HepG2 (cell line): ENCODE data around the gene KIF6. TPM values are rescaled to one million over a fixed set of nuclear protein-coding genes. Genes with fewer than 3 reads are reported as not detected.
A peak's percentile ranks its signal among the peaks of the same experiment; 100 is the strongest.

Experiments used
- BCL3 ChIP-seq: sonication (generic); formaldehyde crosslinking; IDR thresholded peaks from 2 replicates; pipeline ENCODE4 v1.5.1; 2020; ENCODE audit warnings: mild to moderate bottlenecking, missing genetic modification reagents, moderate library complexity
- FLYWCH1 ChIP-seq: sonication (generic); formaldehyde crosslinking; IDR thresholded peaks from 2 replicates; pipeline ENCODE4 v1.8.1; 2023; ENCODE audit warnings: mild to moderate bottlenecking, missing genetic modification reagents
- HNF4A ChIP-seq: sonication (generic); formaldehyde crosslinking; IDR thresholded peaks from 2 replicates; pipeline ENCODE4 v1.4.0; 2020; ENCODE audit warnings: missing genetic modification reagents
- HNRNPL ChIP-seq: fragments of 200-400 bp; formaldehyde crosslinking; IDR thresholded peaks from 2 replicates; pipeline ENCODE4 v1.6.1; 2017; ENCODE audit warnings: mild to moderate bottlenecking, low read depth, low read length
- MAFF ChIP-seq: IDR thresholded peaks from 2 replicates; pipeline ENCODE4 v1.6.1; 2011; ENCODE audit warnings: low read depth, low read length, improper control_type of control experiment
- MAX ChIP-seq: IDR thresholded peaks from 2 replicates; pipeline ENCODE4 v1.6.1; 2012; ENCODE audit warnings: inconsistent platforms
- MEF2D ChIP-seq: sonication (generic); formaldehyde crosslinking; IDR thresholded peaks from 2 replicates; pipeline ENCODE4 v1.5.1; 2020; ENCODE audit warnings: mild to moderate bottlenecking, missing genetic modification reagents
- NCOA2 ChIP-seq: sonication (generic); formaldehyde crosslinking; IDR thresholded peaks from 2 replicates; pipeline ENCODE4 v1.8.0; 2022; ENCODE audit warnings: inconsistent platforms
- POGK ChIP-seq: sonication (generic); formaldehyde crosslinking; conservative IDR thresholded peaks from 2 replicates; pipeline ENCODE4 v1.8.0; 2022; ENCODE audit warnings: mild to moderate bottlenecking, moderate library complexity, missing genetic modification reagents
- REXO4 ChIP-seq: sonication (generic); formaldehyde crosslinking; IDR thresholded peaks from 2 replicates; pipeline ENCODE4 v1.8.0; 2022; ENCODE audit warnings: missing genetic modification reagents, mild to moderate bottlenecking, borderline replicate concordance
- SETDB1 ChIP-seq: sonication (generic); formaldehyde crosslinking; IDR thresholded peaks from 2 replicates; pipeline ENCODE4 v1.5.1; 2020; ENCODE audit warnings: missing genetic modification reagents, mild to moderate bottlenecking, borderline replicate concordance
- SOX13 ChIP-seq, 3 experiments: fragments of 450-650 bp in 1 of 3; sonication (generic) in 1 of 3; formaldehyde crosslinking in 1 of 3; IDR thresholded peaks in 2 of 3; conservative IDR thresholded peaks in 1 of 3; 2 replicates each; pipeline versions ENCODE4 v1.5.0 to v1.6.1; 2016 to 2020; ENCODE audit warnings: antibody characterized with exemption in 1 of 3, mild to moderate bottlenecking in 1 of 3, missing compliant biosample characterization in 1 of 3, missing genetic modification reagents in 1 of 3, moderate library complexity in 1 of 3
- TRAFD1 ChIP-seq: sonication (generic); formaldehyde crosslinking; IDR thresholded peaks from 2 replicates; pipeline ENCODE4 v1.5.1; 2020; ENCODE audit warnings: missing genetic modification reagents, mild to moderate bottlenecking, borderline replicate concordance
- U2AF1 ChIP-seq: fragments of 200-400 bp; formaldehyde crosslinking; optimal IDR thresholded peaks from 2 replicates; pipeline ENCODE3; 2017; ENCODE audit warnings: mild to moderate bottlenecking, low read depth, low read length
- ZBTB21 ChIP-seq: sonication (generic); formaldehyde crosslinking; IDR thresholded peaks from 2 replicates; pipeline ENCODE4 v1.4.0; 2020; ENCODE audit warnings: missing genetic modification reagents
- ZBTB7B ChIP-seq: sonication (generic); formaldehyde crosslinking; IDR thresholded peaks from 2 replicates; pipeline ENCODE4 v1.4.0; 2020; ENCODE audit warnings: missing genetic modification reagents
- ZMYM4 ChIP-seq: sonication (generic); formaldehyde crosslinking; IDR thresholded peaks from 2 replicates; pipeline ENCODE4 v1.8.1; 2023; ENCODE audit warnings: mild to moderate bottlenecking, missing genetic modification reagents
- ZNF333 ChIP-seq: sonication (generic); formaldehyde crosslinking; IDR thresholded peaks from 2 replicates; pipeline ENCODE4 v1.4.0; 2020; ENCODE audit warnings: mild to moderate bottlenecking, missing genetic modification reagents, borderline replicate concordance
- ZNF34 ChIP-seq: sonication (generic); formaldehyde crosslinking; IDR thresholded peaks from 2 replicates; pipeline ENCODE4 v1.4.0; 2020; ENCODE audit warnings: mild to moderate bottlenecking, missing genetic modification reagents, borderline replicate concordance
- ZNF362 ChIP-seq: sonication (generic); formaldehyde crosslinking; IDR thresholded peaks from 2 replicates; pipeline ENCODE4 v1.4.0; 2020; ENCODE audit warnings: missing genetic modification reagents, mild to moderate bottlenecking, borderline replicate concordance
- ZUFSP ChIP-seq: sonication (generic); formaldehyde crosslinking; IDR thresholded peaks from 2 replicates; pipeline ENCODE4 v1.9.0; 2021; ENCODE audit warnings: missing genetic modification reagents, mild to moderate bottlenecking, borderline replicate concordance
- ZZZ3 ChIP-seq: sonication (generic); formaldehyde crosslinking; IDR thresholded peaks from 2 replicates; pipeline ENCODE4 v1.4.0; 2020; ENCODE audit warnings: missing genetic modification reagents, mild to moderate bottlenecking, borderline replicate concordance
- polyA plus RNA-seq, 8 experiments: library from polyadenylated mRNA; depleted of rRNA in 3 of 8; stranded (reverse) in 7 of 8; unstranded in 1 of 8; fragments of >200 nt; fragmentation: Illumina TruSeq in 4 of 8; extraction: Trizol in 4 of 8; gene quantifications; 2 replicates each; pipeline versions ENCODE4 v1.2.1 to v1.2.3, GENCODE V29; 2011 to 2016; ENCODE audit warnings: low read depth in 4 of 8, missing spikeins in 1 of 8, mixed read lengths in 1 of 8; ENCODE audit not compliant: insufficient read depth in 1 of 8
- total RNA-seq, 5 experiments: library from RNA; depleted of rRNA; stranded (reverse); fragments of >200 nt; fragmentation: Illumina TruSeq; extraction: Trizol; gene quantifications; 2 replicates each; pipeline ENCODE4 v1.2.3, GENCODE V29; 2016; ENCODE audit warnings: low read depth in 1 of 5

Gene KIF6
- total and polyA plus RNA-seq, 2 of the 13 experiments (the other 11 are each of a cell fraction or from before 2014, with no cell fraction given), result 0.04 to 0.27 TPM

GRCh38 chr6:39298061-39298460, 427.1 kb downstream of the KIF6 start (continued):
- no peak for TF ChIP-seq TRAFD1 (CRISPR knock-in tag)
- no peak for TF ChIP-seq SOX13 (IDR thresholded peaks at IDR 0.05)
- no peak; a peak in 1 of 4 replicates for TF ChIP-seq SOX13 (CRISPR knock-in tag; conservative IDR thresholded peaks at IDR 0.05 in 1 of 2, IDR thresholded peaks at IDR 0.05 in 1 of 2)
- TF ChIP-seq ZUFSP, result no peak
- peak; percentile 56 for TF ChIP-seq NCOA2 (CRISPR knock-in tag)
- no peak for TF ChIP-seq U2AF1
- TF ChIP-seq ZZZ3 (CRISPR knock-in tag), result no peak
- no peak for TF ChIP-seq ZNF362 (CRISPR knock-in tag)
- TF ChIP-seq ZNF333 (CRISPR knock-in tag), result no peak
- no peak for TF ChIP-seq REXO4 (CRISPR knock-in tag)
- TF ChIP-seq ZMYM4 (CRISPR knock-in tag), result 0 out of 2 replicates have a peak, but pooled peaks have one; percentile 36
- TF ChIP-seq ZBTB21 (CRISPR knock-in tag), result no peak
- no peak for TF ChIP-seq MEF2D (CRISPR knock-in tag)
- no peak for TF ChIP-seq BCL3 (CRISPR knock-in tag)
- peak; percentile 86 for TF ChIP-seq HNF4A
- TF ChIP-seq FLYWCH1, result no peak
- 0 out of 2 replicates have a peak, but pooled peaks have one; percentile 32 for TF ChIP-seq MAX
- TF ChIP-seq HNRNPL, result no peak
- no peak for TF ChIP-seq SETDB1
- no peak for TF ChIP-seq ZNF34 (CRISPR knock-in tag)
- TF ChIP-seq ZBTB7B, result peak; percentile 38; the same call in 1 of the 2 replicates
- no peak for TF ChIP-seq MAFF
- no peak; the same call in 1 of the 2 replicates for TF ChIP-seq POGK (CRISPR knock-in tag)
